H9 (cell line): Measurements from ENCODE around the gene MUC5B. TPM values are rescaled to one million over a fixed set of nuclear protein-coding genes. Genes with fewer than 3 reads are reported as not detected.

Experiments used
- DNase-seq: peaks from one replicate; pipeline ENCODE4 v3.0.0-alpha.2; 2017
- H2AFZ ChIP-seq: one replicate; pipeline ENCODE4 v1.6.1; 2013; ENCODE audit warnings: mild to moderate bottlenecking, low read length, control low read depth, moderate library complexity
- H2AK5ac ChIP-seq: 2 replicates; pipeline ENCODE4 v1.6.1; 2013; ENCODE audit warnings: low read length, control low read depth, mixed read lengths; ENCODE audit not compliant: insufficient read length
- H2BK120ac ChIP-seq: one replicate; pipeline ENCODE4 v1.6.1; 2013; ENCODE audit warnings: low read depth, mild to moderate bottlenecking, low read length, control low read depth, inconsistent platforms; ENCODE audit not compliant: poor library complexity, severe bottlenecking
- H2BK12ac ChIP-seq: 2 replicates; pipeline ENCODE4 v1.6.1; 2013; ENCODE audit warnings: low read length, control low read depth, mixed read lengths, low read depth; ENCODE audit not compliant: insufficient read length
- H2BK15ac ChIP-seq: 2 replicates; pipeline ENCODE4 v1.6.1; 2013; ENCODE audit warnings: low read depth, low read length, control low read depth
- H2BK20ac ChIP-seq: one replicate; pipeline ENCODE4 v1.6.1; 2013; ENCODE audit warnings: low read depth, mild to moderate bottlenecking, low read length, control low read depth, inconsistent platforms; ENCODE audit not compliant: poor library complexity, severe bottlenecking
- H2BK5ac ChIP-seq: 2 replicates; pipeline ENCODE4 v1.6.1; 2013; ENCODE audit warnings: low read length, control low read depth, mixed read lengths; ENCODE audit not compliant: insufficient read length
- H3K14ac ChIP-seq: 2 replicates; pipeline ENCODE4 v1.6.1; 2013; ENCODE audit warnings: low read length, control low read depth; ENCODE audit not compliant: insufficient read depth
- H3K18ac ChIP-seq: 2 replicates; pipeline ENCODE4 v1.6.1; 2013; ENCODE audit warnings: low read depth, mild to moderate bottlenecking, mixed read lengths, low read length, control low read depth; ENCODE audit not compliant: insufficient read length
- H3K23ac ChIP-seq: 2 replicates; pipeline ENCODE4 v1.6.1; 2013; ENCODE audit warnings: low read length, control low read depth, mixed read lengths, low read depth; ENCODE audit not compliant: insufficient read length
- H3K23me2 ChIP-seq: 2 replicates; pipeline ENCODE4 v1.6.1; 2013; ENCODE audit warnings: low read depth, mild to moderate bottlenecking, mixed read lengths, low read length, control low read depth; ENCODE audit not compliant: insufficient read length, poor library complexity, severe bottlenecking
- H3K27ac ChIP-seq: 2 replicates; pipeline ENCODE4 v1.5.1; 2013; ENCODE audit warnings: low read length, control low read depth, mixed read lengths, low read depth; ENCODE audit not compliant: insufficient read length
- H3K27me3 ChIP-seq: 2 replicates; pipeline ENCODE4 v1.6.1; 2013; ENCODE audit warnings: low read length, control low read depth, inconsistent platforms; ENCODE audit not compliant: insufficient read depth
- H3K4ac ChIP-seq: 2 replicates; pipeline ENCODE4 v1.6.1; 2013; ENCODE audit warnings: low read depth, mild to moderate bottlenecking, control low read depth, inconsistent platforms, low read length, moderate library complexity
- H3K4me1 ChIP-seq: 2 replicates; pipeline ENCODE4 v1.6.1; 2013; ENCODE audit warnings: low read length, control low read depth, inconsistent platforms; ENCODE audit not compliant: insufficient read depth
- H3K4me2 ChIP-seq: 2 replicates; pipeline ENCODE4 v1.6.1; 2013; ENCODE audit warnings: low read length, control low read depth, mixed read lengths; ENCODE audit not compliant: insufficient read length, insufficient read depth
- H3K56ac ChIP-seq: 2 replicates; pipeline ENCODE4 v1.6.1; 2013; ENCODE audit warnings: low read depth, mild to moderate bottlenecking, mixed read lengths, low read length, control low read depth; ENCODE audit not compliant: insufficient read length
- H3K79me1 ChIP-seq: 2 replicates; pipeline ENCODE4 v1.6.1; 2013; ENCODE audit warnings: low read depth, mild to moderate bottlenecking, moderate library complexity, low read length, control low read depth, inconsistent platforms; ENCODE audit not compliant: insufficient read depth, poor library complexity, severe bottlenecking
- H3K79me2 ChIP-seq: 2 replicates; pipeline ENCODE4 v1.6.1; 2013; ENCODE audit warnings: low read length, control low read depth, inconsistent platforms; ENCODE audit not compliant: insufficient read depth
- H3K9ac ChIP-seq: 2 replicates; pipeline ENCODE4 v1.6.1; 2013; ENCODE audit warnings: low read length, control low read depth, mixed read lengths; ENCODE audit not compliant: insufficient read length; ENCODE audit errors: extremely low read depth
- H3K9me3 ChIP-seq: one replicate; pipeline ENCODE4 v1.6.1; 2013; ENCODE audit warnings: low read depth, low read length, inconsistent platforms; ENCODE audit not compliant: control insufficient read depth
- H3T11ph ChIP-seq: one replicate; pipeline ENCODE4 v1.6.1; 2013; ENCODE audit warnings: mild to moderate bottlenecking, low read length, control low read depth, inconsistent platforms
- H4K20me1 ChIP-seq: one replicate; pipeline ENCODE4 v1.6.1; 2013; ENCODE audit not compliant: control insufficient read depth, insufficient read length, insufficient read depth
- H4K5ac ChIP-seq: 2 replicates; pipeline ENCODE4 v1.6.1; 2013; ENCODE audit warnings: low read depth, mild to moderate bottlenecking, mixed read lengths, low read length, control low read depth; ENCODE audit not compliant: insufficient read length
- H4K8ac ChIP-seq: replicated peaks from 2 replicates; pipeline ENCODE4 v1.6.1; 2013; ENCODE audit warnings: low read length, control low read depth, mixed read lengths, low read depth; ENCODE audit not compliant: insufficient read length
- H4K91ac ChIP-seq: 2 replicates; pipeline ENCODE4 v1.6.1; 2013; ENCODE audit warnings: low read depth, mild to moderate bottlenecking, moderate library complexity, mixed read lengths, low read length, control low read depth; ENCODE audit not compliant: insufficient read length
- H3K27ac Mint-ChIP-seq, 3 experiments: 2 replicates in 2 of 3; 3 replicates in 1 of 3; pipeline ENCODE4 v1.8.0; 2020 to 2021; ENCODE audit warnings: mixed read lengths in 3 of 3, mild to moderate bottlenecking in 1 of 3, moderate library complexity in 1 of 3
- H3K27me3 Mint-ChIP-seq: 2 replicates; pipeline ENCODE4 v1.8.0; 2021; ENCODE audit warnings: low read depth, mild to moderate bottlenecking, moderate library complexity, mixed read lengths
- H3K36me3 Mint-ChIP-seq, 3 experiments: 2 replicates in 2 of 3; 3 replicates in 1 of 3; pipeline ENCODE4 v1.8.0; 2020 to 2021; ENCODE audit warnings: low read depth in 3 of 3, mixed read lengths in 3 of 3; ENCODE audit not compliant: insufficient read depth in 1 of 3
- H3K4me1 Mint-ChIP-seq, 2 experiments: 2 replicates each; pipeline ENCODE4 v1.8.0; 2020; ENCODE audit warnings: mixed read lengths in 2 of 2
- H3K4me3 Mint-ChIP-seq, 2 experiments: 2 replicates in 1 of 2; 3 replicates in 1 of 2; pipeline ENCODE4 v1.8.0; 2020 to 2021; ENCODE audit warnings: mild to moderate bottlenecking in 2 of 2, mixed read lengths in 2 of 2, moderate library complexity in 1 of 2
- H3K9me3 Mint-ChIP-seq, 2 experiments: 2 replicates in 1 of 2; 3 replicates in 1 of 2; pipeline ENCODE4 v1.8.0; 2020; ENCODE audit warnings: mild to moderate bottlenecking in 2 of 2, mixed read lengths in 2 of 2, moderate library complexity in 1 of 2
- WGBS: extraction: QIAGEN DNeasy Blood & Tissue Kit; methylation state at CpG from one replicate; pipeline ENCODE4 v1.1.7; 2013; ENCODE audit warnings: missing lambda C conversion rate, low lambda C conversion rate, mixed read lengths; ENCODE audit not compliant: insufficient read length; ENCODE audit errors: extremely low coverage; 5-methylcytosine and 5-hydroxymethylcytosine counted together
- total RNA-seq: library from RNA; stranded (reverse); gene quantifications from 2 replicates; pipeline ENCODE4 v1.2.1, GENCODE V29; 2021
- TF ChIP-seq, protein P1 (sequence below): fragments of 200-600 bp; sonication (generic); conservative IDR thresholded peaks from 3 replicates; pipeline ENCODE4 v1.8.0; 2021; ENCODE audit warnings: antibody characterized with exemption, mild to moderate bottlenecking

Gene MUC5B
- total RNA-seq, 1 experiment from 2014 or later, result not detected

DNA sequence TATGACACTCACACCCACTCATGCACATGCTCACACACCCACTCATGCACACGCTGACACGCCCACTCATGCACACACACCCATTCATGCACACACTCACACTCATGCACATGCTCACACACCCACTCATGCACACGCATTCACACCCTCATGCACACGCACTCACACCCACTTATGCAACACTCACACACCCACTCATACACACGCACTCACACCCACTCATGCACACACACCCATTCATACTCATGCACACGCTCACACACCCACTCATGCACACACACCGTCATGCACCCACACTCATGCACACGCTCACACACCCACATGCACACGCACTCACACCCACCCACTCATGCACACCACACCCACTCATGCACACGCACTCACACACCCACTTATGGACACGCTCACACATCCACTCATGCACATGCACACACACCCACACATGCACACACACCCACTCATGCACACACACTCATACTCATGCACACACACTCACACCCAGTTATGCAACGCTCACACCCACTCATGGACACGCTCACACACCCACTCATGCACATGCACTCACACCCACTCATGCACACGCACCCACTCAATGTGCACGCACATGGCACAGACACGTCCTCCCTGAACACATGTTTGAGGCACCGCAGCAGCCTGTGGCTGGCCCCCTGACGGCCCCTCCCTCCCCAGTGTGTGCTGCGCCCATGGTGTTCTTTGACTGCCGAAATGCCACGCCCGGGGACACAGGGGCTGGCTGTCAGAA lies 47.2 kb upstream of the MUC5B start:
- TF ChIP-seq, protein P1, sequence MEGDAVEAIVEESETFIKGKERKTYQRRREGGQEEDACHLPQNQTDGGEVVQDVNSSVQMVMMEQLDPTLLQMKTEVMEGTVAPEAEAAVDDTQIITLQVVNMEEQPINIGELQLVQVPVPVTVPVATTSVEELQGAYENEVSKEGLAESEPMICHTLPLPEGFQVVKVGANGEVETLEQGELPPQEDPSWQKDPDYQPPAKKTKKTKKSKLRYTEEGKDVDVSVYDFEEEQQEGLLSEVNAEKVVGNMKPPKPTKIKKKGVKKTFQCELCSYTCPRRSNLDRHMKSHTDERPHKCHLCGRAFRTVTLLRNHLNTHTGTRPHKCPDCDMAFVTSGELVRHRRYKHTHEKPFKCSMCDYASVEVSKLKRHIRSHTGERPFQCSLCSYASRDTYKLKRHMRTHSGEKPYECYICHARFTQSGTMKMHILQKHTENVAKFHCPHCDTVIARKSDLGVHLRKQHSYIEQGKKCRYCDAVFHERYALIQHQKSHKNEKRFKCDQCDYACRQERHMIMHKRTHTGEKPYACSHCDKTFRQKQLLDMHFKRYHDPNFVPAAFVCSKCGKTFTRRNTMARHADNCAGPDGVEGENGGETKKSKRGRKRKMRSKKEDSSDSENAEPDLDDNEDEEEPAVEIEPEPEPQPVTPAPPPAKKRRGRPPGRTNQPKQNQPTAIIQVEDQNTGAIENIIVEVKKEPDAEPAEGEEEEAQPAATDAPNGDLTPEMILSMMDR, result no peak
- no peak overlapping the region for H2BK15ac ChIP-seq
- H3K23ac ChIP-seq, result no peak overlapping the region
- H3K36me3 Mint-ChIP-seq, result peaks cover 0 to 9% (median 5%) of the 10 kb centered on the region in 3 experiments; a peak in 3 of 7 replicates
- H3K79me1 ChIP-seq, result no peaks in the 10 kb centered on the region
- no peaks in the 10 kb centered on the region for H3K27me3 ChIP-seq
- H3K18ac ChIP-seq, result no peak overlapping the region
- no peaks in the 10 kb centered on the region for H3K4me1 ChIP-seq
- no peak overlapping the region for H2BK20ac ChIP-seq
- no peak overlapping the region for H3K4me2 ChIP-seq
- H3K9me3 ChIP-seq, result no peaks in the 10 kb centered on the region
- peak overlapping the region in 1 of 2 experiments; percentile 7; a peak in 1 of 5 replicates for H3K4me3 Mint-ChIP-seq
- H3K56ac ChIP-seq, result no peak overlapping the region
- no peak overlapping the region for H2BK5ac ChIP-seq
- H3K27me3 Mint-ChIP-seq, result no peaks in the 10 kb centered on the region; the same call in 1 of the 2 replicates
- H2AK5ac ChIP-seq, result no peak overlapping the region
- no peak overlapping the region; the same call in 1 of the 2 replicates for H3K14ac ChIP-seq
- H2AFZ ChIP-seq, result no peak overlapping the region
- no peaks in the 10 kb centered on the region for H3K4me1 Mint-ChIP-seq
- no peak overlapping the region for H3K9ac ChIP-seq
- H4K5ac ChIP-seq, result peak overlapping the region; percentile 6
- H4K8ac ChIP-seq, result no peak overlapping the region
- H2BK120ac ChIP-seq, result no peak overlapping the region
- H3K27ac ChIP-seq, result no peak overlapping the region
- no peaks in the 10 kb centered on the region for H3K23me2 ChIP-seq
- no peaks in the 10 kb centered on the region; the same call in 1 of the 2 replicates for H3K79me2 ChIP-seq
- no peaks in the 10 kb centered on the region for H4K20me1 ChIP-seq
- DNase-seq, result no peak
- H3K9me3 Mint-ChIP-seq, result peaks cover 22 to 35% of the 10 kb centered on the region in 2 experiments
- H2BK12ac ChIP-seq, result no peak overlapping the region
- no peak overlapping the region for H3K27ac Mint-ChIP-seq
- H4K91ac ChIP-seq, result no peak overlapping the region
- no peak overlapping the region for H3T11ph ChIP-seq
- no CpG with 5 or more reads among the region's 22 CpGs for WGBS
- no peak overlapping the region for H3K4ac ChIP-seq
